Measurements from ENCODE around the gene GSPT1.

GRCh38 chr16:11835891-11836649 lies 79.7 kb downstream of the GSPT1 start:
- TF ChIP-seq CTCF (IDR thresholded peaks at IDR 0.05; ENCODE audit: borderline replicate concordance, extremely low read depth, low read length, poor library complexity, severe bottlenecking) (no peak), EZH2 (IDR thresholded peaks at IDR 0.05; ENCODE audit: borderline replicate concordance, low read depth, low read length, severe bottlenecking) (no peak)

Measured in DND-41 (cell line).